GM18505 (cell line): ENCODE measurements around the gene LNX1.

Experiments
- ATAC-seq: cut with Tn5 transposase; IDR thresholded peaks from one replicate; pipeline ENCODE4 v1.9.1; 2021; ENCODE audit not compliant: unreplicated experiment
- POLR2A ChIP-seq: IDR thresholded peaks from 4 replicates; pipeline ENCODE4 v1.6.1; 2011; ENCODE audit warnings: borderline replicate concordance; ENCODE audit not compliant: insufficient read depth, insufficient read length; ENCODE audit errors: extremely low read depth

LNX1 gene

DNA sequence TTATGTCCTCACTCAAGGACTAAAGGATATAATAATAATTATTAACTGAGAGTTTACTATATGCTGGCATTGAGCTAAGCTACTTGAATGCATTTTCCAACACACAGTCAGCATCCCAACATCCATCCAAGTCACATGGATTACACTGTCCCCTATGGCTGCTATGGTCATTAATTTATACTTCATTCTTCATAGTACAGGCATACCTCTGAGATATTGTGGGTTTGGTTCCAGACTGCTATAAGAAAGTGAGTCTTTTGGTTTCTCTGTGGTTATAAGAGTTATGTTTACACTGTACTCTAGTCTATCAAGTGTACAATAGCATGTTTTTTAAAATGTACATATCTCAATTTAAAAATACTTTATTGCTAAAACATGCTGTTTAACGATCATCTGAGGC, 89.2 kb downstream of the LNX1 start:
- TF ChIP-seq POLR2A, result no peak

DNA sequence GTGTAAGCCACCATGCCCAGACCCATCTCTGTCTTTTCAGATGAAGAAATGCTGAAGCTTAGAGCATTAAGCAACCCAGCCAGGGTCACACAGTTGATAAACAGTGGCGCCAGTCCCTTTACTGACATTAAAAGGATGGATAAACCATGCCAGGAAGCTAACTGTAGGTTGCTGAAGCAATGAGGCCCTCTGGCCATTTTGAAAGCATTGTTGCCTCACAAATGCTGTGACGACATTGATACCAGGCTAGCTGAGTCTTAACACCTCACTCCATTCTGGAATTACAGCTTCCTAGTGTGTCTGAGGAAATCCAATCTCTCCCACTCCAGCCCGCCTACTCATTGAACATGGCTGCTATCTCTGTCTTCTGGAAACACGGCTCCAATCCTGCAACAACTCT, 89.7 kb downstream of the LNX1 start:
- ATAC-seq, result no peak

More for the DNA sequence above, 89.2 kb downstream of the LNX1 start:
- no peak for ATAC-seq

DNA sequence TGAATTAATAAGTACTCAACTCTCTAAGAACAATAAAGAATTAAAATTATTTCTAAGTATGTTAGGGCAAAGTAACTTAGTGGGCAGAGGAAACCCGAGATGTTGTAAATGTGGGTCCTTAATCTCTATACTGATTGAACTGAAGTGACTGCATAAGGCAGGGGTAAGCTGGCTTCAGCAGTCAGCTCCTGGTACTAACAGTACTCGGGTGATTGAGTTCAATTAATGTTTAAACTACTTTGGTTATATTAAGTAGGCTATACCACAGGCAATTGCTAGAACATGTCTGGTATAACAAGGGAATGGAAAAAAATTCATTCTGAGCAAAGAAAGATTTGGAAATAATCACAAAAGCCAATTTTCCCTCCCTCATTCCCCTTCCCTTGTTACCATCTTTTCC, 90.7 kb downstream of the LNX1 start:
- ATAC-seq, result no peak
- no peak for TF ChIP-seq POLR2A

More for the DNA sequence above, 89.7 kb downstream of the LNX1 start:
- no peak for TF ChIP-seq POLR2A

DNA sequence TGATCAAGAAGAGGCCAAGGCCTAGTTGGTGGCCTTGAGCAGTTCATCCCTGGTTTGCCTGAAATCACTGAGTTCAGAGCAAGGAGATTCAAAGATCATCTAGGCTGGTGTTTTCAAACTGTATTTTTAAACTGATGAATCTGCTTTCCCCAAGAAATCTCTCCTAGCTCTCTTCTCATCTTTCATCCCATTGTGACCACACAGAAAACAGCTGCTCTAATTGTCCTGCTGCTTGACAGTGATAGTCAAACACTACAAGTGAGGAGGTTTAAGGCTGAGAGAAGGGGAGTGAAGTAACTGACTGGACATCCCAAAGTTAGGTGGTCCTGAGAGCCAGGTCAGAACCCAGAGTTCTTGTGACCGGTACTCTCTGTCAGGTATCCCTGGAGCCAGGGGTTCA, 91.5 kb downstream of the LNX1 start:
- no peak for TF ChIP-seq POLR2A
- ATAC-seq, result no peak

DNA sequence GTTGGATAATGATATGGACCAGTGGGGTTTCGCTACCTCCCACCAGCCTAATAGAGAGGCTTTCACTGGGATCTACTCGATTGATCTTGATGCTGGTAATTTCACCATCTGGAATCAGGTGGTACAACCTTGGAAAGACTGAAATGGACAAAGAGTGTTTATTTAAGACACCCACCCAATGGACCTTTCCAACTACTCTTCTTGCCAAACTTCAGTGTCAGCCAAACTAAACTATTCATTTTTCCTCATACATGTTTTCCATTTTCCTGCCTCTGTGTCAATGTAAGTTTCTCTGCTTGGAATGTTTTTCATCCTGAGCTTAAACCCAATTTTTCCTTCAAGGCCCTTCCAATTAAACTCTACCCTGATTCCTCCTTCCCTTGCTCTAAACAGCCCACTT, 92.6 kb downstream of the LNX1 start:
- no peak for ATAC-seq
- TF ChIP-seq POLR2A, result no peak

DNA sequence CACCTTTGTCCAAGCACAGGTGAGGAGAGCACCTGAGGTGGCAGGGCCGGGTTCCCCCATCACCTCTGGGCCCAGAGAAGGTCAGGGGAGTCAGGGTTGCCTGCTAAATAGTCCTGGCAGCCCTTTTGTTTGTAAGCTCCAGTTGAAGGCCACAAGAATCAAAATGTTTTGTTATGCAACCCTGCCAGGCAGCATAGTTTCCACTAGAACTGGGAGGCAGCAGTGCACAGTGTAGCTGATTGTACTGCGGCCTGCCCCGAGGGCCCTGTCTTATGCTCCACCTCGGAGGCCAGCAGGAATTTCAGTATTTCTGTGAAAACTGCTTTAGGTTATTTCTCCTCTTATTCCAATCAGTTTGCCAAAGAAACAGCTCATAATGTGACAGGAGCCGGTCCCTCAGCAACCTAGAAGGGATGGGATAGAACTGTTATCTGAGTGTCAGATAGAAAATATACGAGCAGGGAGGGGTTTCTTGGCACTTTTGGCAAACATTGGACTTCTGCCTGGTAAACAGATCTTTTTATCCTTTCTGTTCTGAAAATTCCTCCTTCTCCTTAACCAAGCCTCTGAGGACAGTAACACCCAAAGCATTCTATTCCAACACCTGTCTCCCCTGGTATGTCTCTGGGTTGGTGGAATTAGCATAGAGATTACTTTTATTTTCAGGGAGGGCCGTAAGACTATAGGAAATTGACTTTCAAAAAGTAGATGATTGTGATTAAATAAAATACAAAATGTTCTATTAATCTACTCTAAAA, 93.6 kb downstream of the LNX1 start:
- no peak for TF ChIP-seq POLR2A
- ATAC-seq, result no peak

DNA sequence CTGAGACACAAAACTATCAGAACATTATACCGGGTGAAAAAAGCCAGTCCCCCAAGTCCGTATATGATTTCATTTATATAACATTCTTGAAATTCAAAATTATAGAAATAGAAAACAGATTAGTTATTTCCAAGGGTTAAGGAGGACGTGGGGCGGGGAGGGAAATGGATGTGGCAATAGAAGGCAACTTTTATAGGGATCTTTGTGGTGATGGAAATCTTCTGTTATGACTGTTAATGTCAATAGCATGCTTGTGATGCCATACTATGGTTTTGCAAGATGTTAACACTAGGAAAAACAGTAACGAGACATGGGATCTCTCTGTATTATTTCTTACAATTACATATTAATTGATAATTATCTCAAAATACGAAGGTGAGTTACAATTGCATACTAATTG, 96.4 kb downstream of the LNX1 start:
- no peak for ATAC-seq
- TF ChIP-seq POLR2A, result no peak

DNA sequence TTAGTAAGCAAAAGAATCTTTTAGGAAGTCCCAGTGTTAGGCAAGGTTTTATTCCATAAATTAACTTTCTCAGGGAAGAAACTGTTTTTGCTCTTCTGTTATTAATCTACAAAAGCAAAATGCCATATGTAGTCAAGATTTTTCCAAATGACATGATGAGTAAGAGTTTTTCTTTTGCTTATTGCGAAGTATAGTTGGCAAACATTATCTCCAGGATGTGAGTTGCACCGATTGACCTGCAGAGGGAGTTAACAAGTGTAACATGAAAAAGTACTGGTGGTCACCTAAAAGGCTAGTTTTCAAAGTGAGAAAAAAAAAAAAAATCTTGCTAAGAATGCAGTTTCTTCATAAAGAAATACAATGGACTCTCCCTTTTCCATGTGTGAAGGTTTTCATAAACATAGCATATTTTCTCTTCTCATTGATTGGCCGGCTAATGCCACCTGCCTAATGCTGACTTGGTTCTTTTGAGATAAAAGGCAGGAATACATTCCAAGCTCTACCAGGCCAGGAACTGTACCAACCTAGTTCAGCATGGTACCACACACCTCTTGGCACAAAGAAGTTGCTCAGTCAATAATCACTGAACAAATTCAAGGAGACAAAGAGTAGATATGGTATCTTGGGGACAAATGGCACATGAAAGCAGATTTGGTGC, 100.2 kb downstream of the LNX1 start:
- ATAC-seq, result no peak

DNA sequence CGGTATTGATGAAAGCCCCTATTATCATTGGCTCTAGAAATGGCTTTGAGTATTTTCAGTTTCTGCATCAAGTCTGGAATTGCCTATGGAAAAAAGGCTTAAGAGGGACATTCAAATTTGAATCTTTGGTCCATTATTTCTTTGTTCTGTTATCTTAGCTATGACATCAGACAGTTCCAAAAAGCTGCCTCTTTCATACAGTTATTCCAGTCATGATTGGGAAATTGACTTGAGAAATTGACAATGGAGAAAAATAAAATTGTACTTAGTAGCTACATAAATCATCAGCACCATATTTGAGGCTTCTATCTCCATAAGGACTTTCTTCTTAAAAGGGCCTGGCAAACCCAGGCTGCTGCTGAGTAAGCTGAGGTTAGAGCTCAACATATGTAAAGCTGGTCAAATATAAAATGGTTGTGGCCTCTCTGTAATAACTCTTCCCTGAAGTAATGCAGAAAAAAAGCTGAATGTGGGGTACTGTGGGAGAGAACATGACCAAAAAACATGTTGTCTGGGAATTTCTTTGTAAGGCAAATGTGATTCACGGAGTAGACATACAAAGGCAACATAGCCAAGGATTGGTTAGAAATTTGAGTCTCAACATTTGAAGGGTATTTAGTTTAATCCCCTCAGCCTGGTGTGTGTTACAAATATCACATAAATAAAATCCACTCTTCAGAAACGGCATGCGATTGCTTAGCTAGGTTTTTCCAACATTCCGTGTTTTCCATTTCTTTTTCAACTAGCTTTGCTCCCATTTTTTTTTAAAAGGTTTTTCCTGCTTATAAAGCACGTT, 100.9 kb downstream of the LNX1 start:
- no peak for TF ChIP-seq POLR2A
- ATAC-seq, result no peak

More for the DNA sequence above, 100.2 kb downstream of the LNX1 start:
- TF ChIP-seq POLR2A, result no peak

DNA sequence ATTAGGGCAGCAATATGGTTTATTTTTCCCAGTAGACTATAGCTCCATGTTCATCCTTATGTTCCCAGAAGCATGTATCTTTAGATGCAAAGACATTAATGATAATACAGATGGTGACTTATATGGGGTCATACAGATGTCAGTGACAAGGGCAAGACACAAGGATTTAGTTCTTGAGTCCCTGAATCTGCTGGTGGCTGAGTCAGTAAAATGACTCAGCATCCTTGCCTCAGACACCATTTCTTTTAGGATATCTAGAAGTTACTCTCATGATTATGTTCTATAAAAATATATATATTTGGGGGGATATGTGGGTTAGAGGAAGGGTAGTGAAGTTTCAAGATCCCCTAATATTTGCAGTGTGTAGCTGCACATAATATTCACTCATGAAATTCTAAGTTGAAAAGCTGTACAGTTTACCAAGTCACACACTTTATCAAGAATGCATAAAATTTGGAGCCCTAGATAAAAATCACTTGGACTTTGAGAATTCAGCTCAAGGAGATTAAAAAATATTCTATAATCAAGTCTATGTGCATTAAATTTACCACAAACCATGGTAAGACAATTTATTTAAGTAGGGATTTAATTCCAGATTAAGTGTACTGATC, 101.9 kb downstream of the LNX1 start:
- no peak for TF ChIP-seq POLR2A
- no peak for ATAC-seq

DNA sequence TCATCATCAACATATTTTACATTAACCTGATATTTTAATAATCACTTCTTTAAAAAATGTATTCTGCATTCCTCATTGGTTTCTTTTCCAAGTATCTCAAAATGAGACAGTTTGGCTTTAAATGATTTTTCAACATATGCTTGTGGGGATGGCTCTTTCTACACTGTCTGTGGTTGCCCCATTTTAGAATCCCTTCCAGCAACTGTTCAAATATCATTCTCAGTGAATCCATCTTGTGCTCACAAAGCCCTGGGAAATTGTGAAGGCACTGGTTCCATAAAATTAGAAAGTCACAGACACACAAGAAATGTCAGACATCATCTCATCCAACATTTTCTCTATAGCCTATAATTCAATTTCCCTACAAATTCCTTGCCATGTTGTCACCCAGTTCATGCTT, 103.5 kb downstream of the LNX1 start:
- no peak for TF ChIP-seq POLR2A
- no peak for ATAC-seq

DNA sequence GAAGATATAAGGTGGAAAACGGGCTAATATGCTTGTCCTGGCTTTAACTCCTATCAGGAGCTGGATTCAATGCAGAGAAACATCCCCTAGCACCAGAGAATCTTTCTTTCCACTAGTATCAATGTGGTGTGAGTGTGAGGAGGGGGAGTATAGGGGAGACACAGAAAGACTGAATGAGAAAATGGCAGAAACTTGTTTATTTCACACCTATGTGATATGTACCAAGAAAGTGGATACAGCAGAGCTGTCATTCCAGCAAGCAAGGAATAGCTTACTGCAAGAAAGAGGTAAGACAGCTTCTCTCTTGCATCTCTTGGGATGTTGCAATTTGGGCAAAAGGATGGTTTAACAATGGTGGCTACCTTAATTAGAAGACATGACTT, 105.6 kb downstream of the LNX1 start:
- TF ChIP-seq POLR2A, result no peak
- ATAC-seq, result no peak
